Measurements from ENCODE around the gene RSPH1.

Gene RSPH1

DNA sequence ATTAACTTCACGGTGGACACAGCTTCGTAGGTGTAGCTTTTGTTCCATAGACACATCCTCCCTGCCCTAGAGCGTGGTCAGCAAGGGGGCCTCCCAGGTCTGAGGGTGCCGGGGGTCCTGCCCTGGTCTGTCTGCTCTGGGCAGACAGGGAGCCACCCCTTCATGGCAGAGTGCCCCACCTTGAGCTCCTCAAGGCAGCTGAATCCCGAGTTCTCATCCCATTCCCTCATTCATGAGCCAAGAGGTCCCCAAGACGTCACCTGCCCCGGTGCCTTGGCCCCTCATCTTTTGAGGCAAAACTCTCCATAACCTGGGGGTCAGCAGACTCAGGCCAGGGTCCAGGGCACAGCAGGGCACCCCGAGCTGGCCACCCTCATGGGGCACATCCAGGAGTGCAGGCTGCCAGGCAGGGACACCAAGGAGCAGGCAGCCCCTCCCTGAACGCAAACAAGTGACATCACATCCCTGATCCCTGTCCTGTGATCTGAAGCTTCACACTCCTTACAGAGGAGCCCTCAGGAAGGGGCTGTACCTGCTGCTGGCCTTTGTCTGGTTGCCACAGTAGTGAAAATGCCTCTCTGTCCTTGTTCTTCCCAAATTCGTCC lies 69.0 kb downstream of the RSPH1 start:
- H3K4me3 ChIP-seq (ENCODE audit: low read depth, low read length): no peak overlapping the region
- no peak for TF ChIP-seq CTCF (IDR thresholded peaks at IDR 0.05; ENCODE audit: insufficient read depth, low read depth, low read length, missing control alignments)
- no peak for DNase-seq (ENCODE audit: low read depth)

- DNase-seq (ENCODE audit: low read depth): peak; percentile 83
- no peak for TF ChIP-seq CTCF (IDR thresholded peaks at IDR 0.05; ENCODE audit: insufficient read depth, low read depth, low read length, missing control alignments)
- H3K4me3 ChIP-seq (ENCODE audit: low read depth, low read length): no peak overlapping the region
Observed at GRCh38 chr21:42426424-42426823, 69.6 kb downstream of the RSPH1 start.

GRCh38 chr21:42425591-42425990 lies 70.4 kb downstream of the RSPH1 start:
- TF ChIP-seq CTCF (IDR thresholded peaks at IDR 0.05; ENCODE audit: insufficient read depth, low read depth, low read length, missing control alignments): no peak
- peak; percentile 68 for DNase-seq (ENCODE audit: low read depth)
- H3K4me3 ChIP-seq (ENCODE audit: low read depth, low read length): no peak overlapping the region

DNA sequence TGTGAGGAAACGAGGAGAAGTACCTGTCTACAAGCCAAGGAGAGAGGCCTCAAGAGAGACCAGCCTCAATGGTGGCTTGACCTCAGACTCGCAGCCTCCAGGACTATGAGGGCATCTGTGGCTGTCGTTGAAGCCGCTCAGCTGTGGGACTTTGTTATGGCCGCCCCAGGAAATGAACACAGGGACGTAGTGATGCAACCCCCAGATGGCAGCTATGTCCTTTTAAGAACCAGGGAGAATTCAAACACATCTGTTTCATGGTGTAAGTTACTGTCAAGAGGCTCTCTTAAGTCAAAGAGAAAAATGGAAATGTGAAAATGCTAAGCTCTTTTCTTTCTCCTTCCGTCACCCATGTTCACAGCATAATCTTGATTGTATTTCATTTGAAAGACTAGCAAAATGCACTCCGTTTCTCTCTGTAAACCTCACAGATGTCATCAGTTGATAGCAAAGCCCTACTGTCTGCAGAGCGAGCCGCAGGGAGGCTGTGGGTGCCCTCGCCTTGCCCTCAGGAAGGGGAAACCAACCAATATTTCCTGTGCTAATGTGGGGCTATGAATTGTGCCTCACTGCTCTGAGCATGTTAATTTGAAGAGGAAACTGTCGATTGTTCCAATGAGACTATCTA lies 71.0 kb downstream of the RSPH1 start:
- H3K4me3 ChIP-seq (ENCODE audit: low read depth, low read length): no peak overlapping the region
- peak; percentile 76 for DNase-seq (ENCODE audit: low read depth)
- TF ChIP-seq CTCF (IDR thresholded peaks at IDR 0.05; ENCODE audit: insufficient read depth, low read depth, low read length, missing control alignments): no peak

DNA sequence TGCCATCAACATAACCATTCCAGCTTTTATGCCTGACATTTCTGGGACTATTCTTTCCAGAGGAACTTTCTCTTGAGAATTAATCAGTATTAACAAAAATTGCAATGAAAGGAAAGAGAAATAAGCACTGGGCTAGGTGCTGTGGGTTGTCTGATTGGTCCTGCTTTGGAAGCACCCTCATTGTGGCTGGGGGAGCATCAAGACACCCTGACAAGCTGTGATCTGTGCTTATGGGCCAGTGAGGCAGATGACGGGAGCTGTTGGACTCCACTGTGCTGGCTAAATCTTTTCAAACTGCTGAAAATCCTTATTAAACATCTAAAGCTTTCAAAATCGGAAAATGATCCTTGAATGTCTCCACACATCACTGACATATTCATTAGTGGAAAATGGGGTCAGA lies 72.3 kb downstream of the RSPH1 start:
- peak; percentile 31 for DNase-seq (ENCODE audit: low read depth)
- no peak overlapping the region for H3K4me3 ChIP-seq (ENCODE audit: low read depth, low read length)
- TF ChIP-seq CTCF (IDR thresholded peaks at IDR 0.05; ENCODE audit: insufficient read depth, low read depth, low read length, missing control alignments): no peak

GRCh38 chr21:42423197-42423675 lies 72.8 kb downstream of the RSPH1 start:
- DNase-seq (ENCODE audit: low read depth): peak; percentile 85
- TF ChIP-seq CTCF (IDR thresholded peaks at IDR 0.05; ENCODE audit: insufficient read depth, low read depth, low read length, missing control alignments): no peak
- peak overlapping the region; percentile 39 for H3K4me3 ChIP-seq (ENCODE audit: low read depth, low read length)

All from GM12865 (cell line).